ENCODE measurements around the gene CYBC1. TPM values are rescaled to one million over a fixed set of nuclear protein-coding genes. Genes with fewer than 3 reads are reported as not detected.
A peak's percentile ranks its signal among the peaks of the same experiment; 100 is the strongest.

Gene CYBC1
- total and polyA plus RNA-seq, 2 of the 4 experiments (the other 2 are of a cell fraction) = 75.1 to 76.7 TPM

DNA sequence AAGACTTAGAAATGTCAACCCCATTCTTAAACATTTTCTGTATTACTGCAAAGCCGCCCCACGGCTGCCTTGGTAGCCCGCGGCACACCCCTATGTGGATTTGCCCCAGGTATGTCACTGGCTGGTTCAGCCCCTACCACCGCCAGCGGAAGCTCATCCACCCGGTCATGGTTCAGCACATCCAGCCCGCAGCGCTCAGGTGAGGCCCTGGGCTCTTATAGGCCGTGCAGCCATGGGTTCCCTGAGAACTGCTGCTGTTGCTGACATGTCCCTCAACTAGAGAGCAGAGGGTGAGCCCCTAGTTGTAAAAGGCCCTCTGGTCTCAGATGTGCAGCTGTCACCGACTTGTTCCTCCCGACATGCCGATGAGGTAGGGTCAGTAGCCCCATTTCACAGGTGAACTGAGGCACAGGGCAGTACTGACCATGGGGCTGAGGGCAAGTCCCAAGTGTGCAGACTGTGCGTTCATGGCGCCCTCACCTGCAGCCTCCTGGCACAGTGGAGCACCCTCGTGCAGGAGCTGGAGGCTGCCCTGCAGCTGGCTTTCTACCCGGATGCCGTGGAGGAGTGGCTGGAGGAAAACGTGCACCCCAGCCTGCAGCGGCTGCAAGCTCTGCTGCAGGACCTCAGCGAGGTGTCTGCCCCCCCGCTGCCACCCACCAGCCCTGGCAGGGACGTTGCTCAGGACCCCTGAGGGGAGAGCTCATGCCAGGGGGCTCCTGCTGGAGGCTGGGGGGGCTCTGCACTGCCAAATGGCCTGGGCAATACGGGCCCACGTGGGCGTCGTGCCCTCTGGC, 8.7 kb downstream of the CYBC1 start:
- Histone ChIP-seq H3K9me3 (ENCODE audit: control insufficient read depth, insufficient read depth, low read length) (no peaks in the 10 kb centered on the region), H2BK120ac (ENCODE audit: low read depth, low read length) (no peak overlapping the region), H4K91ac (ENCODE audit: insufficient read depth, low read depth, low read length) (no peak overlapping the region), H3K18ac (ENCODE audit: low read depth, low read length) (no peak overlapping the region), H3K9me1 (ENCODE audit: insufficient read depth, low read length) (no peaks in the 10 kb centered on the region; the same call in 1 of the 2 replicates), H3K27ac (ENCODE audit: insufficient read depth, low read length) (no peak overlapping the region), H2AFZ (replicated peaks; ENCODE audit: low read length, poor library complexity) (no peak overlapping the region), H2AK5ac (ENCODE audit: low read depth, low read length) (no peak overlapping the region), H3K4ac (ENCODE audit: low read depth, low read length) (no peak overlapping the region), H4K20me1 (ENCODE audit: insufficient read depth, low read length) (peaks cover 18% of the 10 kb centered on the region), H3K4me2 (ENCODE audit: low read depth, low read length) (no peak overlapping the region), H3K36me3 (ENCODE audit: control insufficient read depth, insufficient read depth, low read length) (peaks cover 36% of the 10 kb centered on the region), H4K5ac (ENCODE audit: low read depth, low read length) (no peak overlapping the region), H3K79me1 (ENCODE audit: low read depth in 1 of 2, low read length in 2 of 2) (peaks cover 0 to 15% of the 10 kb centered on the region in 2 experiments; a peak in 2 of 4 replicates), H3K14ac (replicated peaks; ENCODE audit: low read depth, low read length) (no peak overlapping the region), H2BK15ac (ENCODE audit: low read depth, low read length) (no peak overlapping the region), H3K4me1 (ENCODE audit: control insufficient read depth, insufficient read depth, low read length) (no peaks in the 10 kb centered on the region; the same call in 1 of the 2 replicates), H3K23ac (ENCODE audit: low read depth, low read length) (no peak overlapping the region), H3K9ac (ENCODE audit: low read depth, low read length) (no peak overlapping the region), H3K27me3 (ENCODE audit: control insufficient read depth, insufficient read depth, low read length) (no peaks in the 10 kb centered on the region), H2BK20ac (ENCODE audit: low read depth, low read length) (no peak overlapping the region), H2AK9ac (replicated peaks; ENCODE audit: low read depth, low read length, poor library complexity) (peak overlapping the region; percentile 37), H4K8ac (ENCODE audit: low read depth in 2 of 2, low read length in 2 of 2) (no peak overlapping the region), H2BK5ac (ENCODE audit: low read depth, low read length, poor library complexity, severe bottlenecking) (no peak overlapping the region), H3K56ac (ENCODE audit: extremely low read depth, insufficient read depth, low read length) (no peak overlapping the region), H3K4me3 (ENCODE audit: insufficient read depth, low read depth, low read length) (no peak overlapping the region)
- 96% methylated on average over 12 of the region's 27 CpGs; no CpG with 5 or more reads in 1 of the 2 experiments for WGBS, 2 experiments (ENCODE audit: extremely low coverage in 2 of 2, insufficient read length in 1 of 2)
- ChIA-PET POLR2A (ENCODE audit: unreplicated experiment) (no interaction called here), CTCF (no interaction called here)
- no TSS peak for BruUV-seq (replicated peaks)
- in situ Hi-C loops (cut with MboI; ENCODE audit: low sequenced_read_pairs) (no loop called here), intact Hi-C loops (cut with micrococcal nuclease) (no loop called here), dilution Hi-C loops (cut with HindIII; ENCODE audit: low sequenced_read_pairs, unreplicated experiment) (no loop called here)
- ATAC-seq (ENCODE audit: low read depth) (no peak), DNase-seq (no peak)
- TF ChIP-seq MAZ (IDR thresholded peaks at IDR 0.05; ENCODE audit: borderline replicate concordance, low read depth, low read length) (no peak), CHD1 (IDR thresholded peaks at IDR 0.05; ENCODE audit: low read depth, low read length) (no peak), MAFK (IDR thresholded peaks at IDR 0.05; ENCODE audit: low read depth, low read length) (no peak), RAD21 (IDR thresholded peaks at IDR 0.05; ENCODE audit: low read length) (no peak), CEBPB (IDR thresholded peaks at IDR 0.05; ENCODE audit: low read depth, low read length) (no peak), RFX5 (IDR thresholded peaks at IDR 0.05; ENCODE audit: low read depth, low read length) (no peak), FOS (IDR thresholded peaks at IDR 0.05; ENCODE audit: low read depth, low read length) (no peak), BHLHE40 (IDR thresholded peaks at IDR 0.05; ENCODE audit: low read depth, low read length) (no peak), POLR2A (IDR thresholded peaks at IDR 0.05; ENCODE audit: low read depth, low read length) (no peak), RCOR1 (IDR thresholded peaks at IDR 0.05; ENCODE audit: insufficient replicate concordance, low read length) (no peak), NFE2L2 (IDR thresholded peaks at IDR 0.05; ENCODE audit: low read depth, low read length) (no peak), MXI1 (IDR thresholded peaks at IDR 0.05; ENCODE audit: borderline replicate concordance, low read depth, low read length) (no peak)
- TF ChIP-seq, protein P1, sequence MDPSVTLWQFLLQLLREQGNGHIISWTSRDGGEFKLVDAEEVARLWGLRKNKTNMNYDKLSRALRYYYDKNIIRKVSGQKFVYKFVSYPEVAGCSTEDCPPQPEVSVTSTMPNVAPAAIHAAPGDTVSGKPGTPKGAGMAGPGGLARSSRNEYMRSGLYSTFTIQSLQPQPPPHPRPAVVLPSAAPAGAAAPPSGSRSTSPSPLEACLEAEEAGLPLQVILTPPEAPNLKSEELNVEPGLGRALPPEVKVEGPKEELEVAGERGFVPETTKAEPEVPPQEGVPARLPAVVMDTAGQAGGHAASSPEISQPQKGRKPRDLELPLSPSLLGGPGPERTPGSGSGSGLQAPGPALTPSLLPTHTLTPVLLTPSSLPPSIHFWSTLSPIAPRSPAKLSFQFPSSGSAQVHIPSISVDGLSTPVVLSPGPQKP (IDR thresholded peaks at IDR 0.05; ENCODE audit: borderline replicate concordance, low read depth, low read length) = no peak
- TF ChIP-seq, protein P2, sequence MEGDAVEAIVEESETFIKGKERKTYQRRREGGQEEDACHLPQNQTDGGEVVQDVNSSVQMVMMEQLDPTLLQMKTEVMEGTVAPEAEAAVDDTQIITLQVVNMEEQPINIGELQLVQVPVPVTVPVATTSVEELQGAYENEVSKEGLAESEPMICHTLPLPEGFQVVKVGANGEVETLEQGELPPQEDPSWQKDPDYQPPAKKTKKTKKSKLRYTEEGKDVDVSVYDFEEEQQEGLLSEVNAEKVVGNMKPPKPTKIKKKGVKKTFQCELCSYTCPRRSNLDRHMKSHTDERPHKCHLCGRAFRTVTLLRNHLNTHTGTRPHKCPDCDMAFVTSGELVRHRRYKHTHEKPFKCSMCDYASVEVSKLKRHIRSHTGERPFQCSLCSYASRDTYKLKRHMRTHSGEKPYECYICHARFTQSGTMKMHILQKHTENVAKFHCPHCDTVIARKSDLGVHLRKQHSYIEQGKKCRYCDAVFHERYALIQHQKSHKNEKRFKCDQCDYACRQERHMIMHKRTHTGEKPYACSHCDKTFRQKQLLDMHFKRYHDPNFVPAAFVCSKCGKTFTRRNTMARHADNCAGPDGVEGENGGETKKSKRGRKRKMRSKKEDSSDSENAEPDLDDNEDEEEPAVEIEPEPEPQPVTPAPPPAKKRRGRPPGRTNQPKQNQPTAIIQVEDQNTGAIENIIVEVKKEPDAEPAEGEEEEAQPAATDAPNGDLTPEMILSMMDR (conservative IDR thresholded peaks at IDR 0.05; ENCODE audit: low read depth, low read length) = no peak
- TF ChIP-seq, protein P3, sequence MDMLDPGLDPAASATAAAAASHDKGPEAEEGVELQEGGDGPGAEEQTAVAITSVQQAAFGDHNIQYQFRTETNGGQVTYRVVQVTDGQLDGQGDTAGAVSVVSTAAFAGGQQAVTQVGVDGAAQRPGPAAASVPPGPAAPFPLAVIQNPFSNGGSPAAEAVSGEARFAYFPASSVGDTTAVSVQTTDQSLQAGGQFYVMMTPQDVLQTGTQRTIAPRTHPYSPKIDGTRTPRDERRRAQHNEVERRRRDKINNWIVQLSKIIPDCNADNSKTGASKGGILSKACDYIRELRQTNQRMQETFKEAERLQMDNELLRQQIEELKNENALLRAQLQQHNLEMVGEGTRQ (IDR thresholded peaks at IDR 0.05; ENCODE audit: low read depth, low read length) = no peak

All from IMR-90 (cell line).